GM19238 (cell line): ENCODE results near the gene CEP170B.
"Not testable (repeated sequence)": the region's sequence is repeated elsewhere in the genome, so short reads cannot be mapped to it uniquely, and the experiment has no call there.

Experiments used
- DNase-seq: peaks from one replicate; pipeline ENCODE4 v3.0.0; 2011; ENCODE audit warnings: low spot score; ENCODE audit not compliant: insufficient read length

The CEP170B gene

GRCh38 chr14:104905579-104905933, 40.5 kb downstream of the CEP170B start:
- not testable (repeated sequence) for DNase-seq

- DNase-seq, result no peak
These were observed 43.2 kb downstream of the CEP170B start for GRCh38 chr14:104908303-104908702.

GRCh38 chr14:104912053-104912452, 47.0 kb downstream of the CEP170B start:
- no peak for DNase-seq

- DNase-seq, result no peak
These were observed 48.4 kb downstream of the CEP170B start for GRCh38 chr14:104913435-104913834.

GRCh38 chr14:104917116-104917515, 52.0 kb downstream of the CEP170B start:
- no peak for DNase-seq

GRCh38 chr14:104917993-104918392, 52.9 kb downstream of the CEP170B start:
- DNase-seq, result no peak

- DNase-seq, result not testable (repeated sequence)
These were observed 54.3 kb downstream of the CEP170B start for GRCh38 chr14:104919152-104919992.

GRCh38 chr14:104919993-104920315, 54.9 kb downstream of the CEP170B start:
- DNase-seq, result no peak

GRCh38 chr14:104923640-104924420, 58.8 kb downstream of the CEP170B start:
- no peak for DNase-seq

GRCh38 chr14:104924421-104925213, 59.5 kb downstream of the CEP170B start, which contains the start of gene PLD4:
Gene PLD4, plus strand, starts transcription at chr14:104924879. Its CDS starts 2,262 bp downstream, at chr14:104927141.
- DNase-seq, result no peak

GRCh38 chr14:104925214-104925854, 60.3 kb downstream of the CEP170B start:
- DNase-seq, result no peak

GRCh38 chr14:104925855-104926609, 61.0 kb downstream of the CEP170B start:
- no peak for DNase-seq

GRCh38 chr14:104926619-104927431, 61.8 kb downstream of the CEP170B start:
- DNase-seq, result peak; percentile 95

GRCh38 chr14:104927432-104927816, 62.4 kb downstream of the CEP170B start:
- DNase-seq, result no peak

GRCh38 chr14:104927901-104928300, 62.8 kb downstream of the CEP170B start:
- DNase-seq, result no peak

- DNase-seq, result no peak
These were observed 63.5 kb downstream of the CEP170B start for GRCh38 chr14:104928391-104929133.

GRCh38 chr14:104929268-104930230, 64.5 kb downstream of the CEP170B start:
- DNase-seq, result no peak
